ENCODE data around the gene KAT8.
A peak's percentile ranks its signal among the peaks of the same experiment; 100 is the strongest.

Gene KAT8

GRCh38 chr16:31117384-31118222, at the start of gene KAT8:
Gene KAT8 (plus strand): TSS chr16:31117664. CDS start chr16:31117682, 18 bp downstream.
- DNase-seq = peak; percentile 98

GRCh38 chr16:31071861-31072260, 45.6 kb upstream of the KAT8 start:
- DNase-seq = no peak

- DNase-seq = peak in 1 of 2 donors; percentile 34
Observed at GRCh38 chr16:31072540-31073141, 44.8 kb upstream of the KAT8 start.

GRCh38 chr16:31073142-31073969, 44.1 kb upstream of the KAT8 start:
- peak; percentile 77 to 88 for DNase-seq

- DNase-seq = peak; percentile 98 to 99
Observed at GRCh38 chr16:31073970-31074813, 43.3 kb upstream of the KAT8 start, which contains the start of the genes ZNF646 and ZNF668. Gene ZNF646 (plus strand): TSS chr16:31074422. CDS start chr16:31076325, 1,903 bp downstream. Gene ZNF668 (minus strand): TSS chr16:31074240. CDS start chr16:31064459, 9,781 bp downstream.

GRCh38 chr16:31074814-31075183, 42.7 kb upstream of the KAT8 start:
- no peak for DNase-seq

- DNase-seq = no peak
Observed at GRCh38 chr16:31076319-31076718, 41.1 kb upstream of the KAT8 start.

- no peak for DNase-seq
Observed at GRCh38 chr16:31077024-31077423, 40.4 kb upstream of the KAT8 start.

GRCh38 chr16:31077592-31078396, 39.7 kb upstream of the KAT8 start:
- no peak for DNase-seq

GRCh38 chr16:31078597-31079341, 38.7 kb upstream of the KAT8 start:
- DNase-seq = no peak

GRCh38 chr16:31079342-31079944, 38.0 kb upstream of the KAT8 start:
- DNase-seq = no peak

- no peak for DNase-seq
Observed at GRCh38 chr16:31080035-31080629, 37.3 kb upstream of the KAT8 start.

GRCh38 chr16:31080756-31081419, 36.6 kb upstream of the KAT8 start:
- no peak for DNase-seq

- DNase-seq = no peak
Observed at GRCh38 chr16:31081428-31082351, 35.8 kb upstream of the KAT8 start.

GRCh38 chr16:31082368-31083045, 35.0 kb upstream of the KAT8 start:
- no peak for DNase-seq

- no peak for DNase-seq
Observed at GRCh38 chr16:31083081-31083480, 34.4 kb upstream of the KAT8 start.

GRCh38 chr16:31083556-31083955, 33.9 kb upstream of the KAT8 start:
- no peak for DNase-seq

All from CD4-positive, alpha-beta T cell treated with Interferon alpha-2 for 1 hour (primary cell).